SKM-1 treated with dmso at 0.1 percent for 144 hours (cell line): ENCODE data around the gene STIM1.

ENCODE experiments used
- DNase-seq: peaks from one replicate; lab custom pipeline; 2025; ENCODE audit not compliant: unreplicated experiment; lab: John Stamatoyannopoulos, UW

STIM1 gene

DNA sequence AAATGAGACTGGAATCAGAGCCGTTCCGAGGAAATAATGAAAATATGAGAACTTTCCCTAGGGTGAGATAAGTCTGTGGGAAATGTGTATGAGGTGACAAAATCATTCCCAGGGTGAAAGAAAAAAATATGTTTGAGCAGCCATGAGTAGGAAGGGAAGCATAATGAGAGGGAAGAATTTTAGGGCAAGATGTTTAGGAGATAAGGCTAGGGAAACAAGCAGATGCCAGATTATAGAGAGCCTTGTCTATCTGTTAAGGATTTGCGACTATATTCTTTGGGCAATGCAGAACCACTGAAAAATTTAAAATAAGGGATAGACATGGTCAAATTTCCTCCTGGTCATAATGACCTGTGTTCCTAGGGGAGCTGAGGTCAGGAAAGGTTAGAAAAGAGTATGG is 54.4 kb downstream of the STIM1 start:
- DNase-seq, result no peak

- DNase-seq, result no peak
Measured at GRCh38 chr11:3911908-3912505, 56.5 kb downstream of the STIM1 start.

DNA sequence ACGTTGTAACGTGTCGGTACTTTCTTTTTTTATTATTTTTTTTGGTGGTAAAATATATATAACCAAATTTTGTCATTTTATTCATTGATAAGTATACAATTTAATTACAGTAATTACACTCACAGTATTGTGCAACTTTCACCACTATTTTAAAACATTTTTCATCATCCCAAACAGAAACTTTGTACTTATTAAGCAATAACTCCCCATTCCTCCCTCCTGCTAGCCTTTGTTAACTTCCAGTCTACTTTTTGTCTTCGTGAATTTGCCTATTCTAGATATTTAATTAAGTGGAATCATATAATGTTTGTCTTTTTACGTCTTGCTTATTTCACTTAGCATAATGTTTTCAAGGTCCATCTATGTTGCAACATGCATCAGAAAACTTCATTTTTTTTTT is 58.5 kb downstream of the STIM1 start:
- DNase-seq, result no peak

DNA sequence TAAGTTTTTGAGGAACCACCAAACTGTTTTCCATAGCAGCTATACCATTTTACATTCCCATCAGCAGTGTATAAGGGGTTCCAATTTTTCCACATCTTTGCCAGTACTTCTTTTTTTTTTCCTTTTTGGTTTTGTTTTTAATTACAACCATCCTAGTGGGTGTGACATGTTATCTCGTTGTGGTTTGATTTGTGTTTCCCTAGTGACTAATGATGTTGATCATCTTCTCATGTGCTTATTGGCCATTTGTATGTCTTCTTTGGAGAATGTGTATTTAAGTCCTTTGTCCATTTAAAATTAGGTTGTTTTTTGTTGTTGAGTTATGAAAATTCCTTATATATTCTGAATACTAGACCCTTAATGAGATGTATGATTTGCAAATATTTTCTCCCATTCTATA is 59.3 kb downstream of the STIM1 start:
- DNase-seq, result no peak

DNA sequence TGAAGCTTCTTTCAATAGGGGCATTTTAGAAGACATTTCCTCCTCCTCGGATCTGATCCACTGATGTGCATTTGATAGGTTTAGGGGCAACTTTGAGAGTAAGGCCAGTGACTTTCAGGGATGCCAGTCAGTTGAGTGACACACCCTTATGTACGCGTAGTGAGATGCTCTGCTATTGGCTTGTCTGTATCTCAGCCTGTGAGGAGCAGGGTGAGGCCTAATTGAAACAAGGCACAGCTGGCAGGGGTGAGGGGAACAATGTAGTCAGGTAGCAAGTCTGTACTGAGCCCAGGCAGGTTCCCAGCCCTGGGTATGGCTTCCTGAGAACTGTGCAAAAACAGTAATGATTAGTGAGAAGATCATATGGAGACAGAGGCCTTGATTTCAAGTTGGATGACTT is 61.5 kb downstream of the STIM1 start:
- DNase-seq, result no peak

GRCh38 chr11:3920148-3920852 is 64.8 kb downstream of the STIM1 start:
- DNase-seq, result peak; percentile 33

- DNase-seq, result no peak
Measured at GRCh38 chr11:3922056-3922455, 66.6 kb downstream of the STIM1 start.

GRCh38 chr11:3925513-3925912 is 70.0 kb downstream of the STIM1 start:
- DNase-seq, result no peak

- DNase-seq, result no peak
Measured at GRCh38 chr11:3926458-3927095, 71.1 kb downstream of the STIM1 start.

DNA sequence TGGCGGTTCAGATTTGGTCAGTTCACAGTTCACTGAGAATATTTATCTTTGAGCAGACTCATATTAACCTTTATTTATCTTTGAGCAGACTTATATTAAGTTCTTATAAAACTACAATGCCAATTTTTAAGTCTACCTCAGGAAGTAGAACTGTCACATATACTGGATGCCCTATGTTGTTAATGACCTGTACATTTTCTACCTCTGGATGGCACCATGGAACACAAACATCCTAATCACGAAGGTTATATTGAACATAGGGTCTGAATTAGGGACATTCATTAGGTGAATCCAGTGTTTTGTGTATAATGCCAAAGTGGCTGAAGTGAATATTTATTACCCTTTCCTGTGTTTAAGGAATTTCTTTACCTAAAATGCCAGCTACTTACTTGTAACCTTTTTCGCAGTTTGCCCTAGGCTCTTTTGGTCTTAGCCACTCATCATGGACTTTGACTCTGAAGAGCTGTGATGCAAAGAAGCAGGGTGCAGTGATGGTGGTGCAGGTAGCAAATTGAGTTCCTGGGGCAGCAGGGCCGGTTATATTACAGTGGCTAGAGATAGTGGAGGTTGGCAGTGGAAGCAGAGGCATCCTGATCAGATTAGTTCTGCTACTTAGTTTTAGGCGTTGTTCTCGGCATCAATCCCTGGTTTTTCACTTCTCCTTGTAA is 71.8 kb downstream of the STIM1 start:
- DNase-seq, result no peak

DNA sequence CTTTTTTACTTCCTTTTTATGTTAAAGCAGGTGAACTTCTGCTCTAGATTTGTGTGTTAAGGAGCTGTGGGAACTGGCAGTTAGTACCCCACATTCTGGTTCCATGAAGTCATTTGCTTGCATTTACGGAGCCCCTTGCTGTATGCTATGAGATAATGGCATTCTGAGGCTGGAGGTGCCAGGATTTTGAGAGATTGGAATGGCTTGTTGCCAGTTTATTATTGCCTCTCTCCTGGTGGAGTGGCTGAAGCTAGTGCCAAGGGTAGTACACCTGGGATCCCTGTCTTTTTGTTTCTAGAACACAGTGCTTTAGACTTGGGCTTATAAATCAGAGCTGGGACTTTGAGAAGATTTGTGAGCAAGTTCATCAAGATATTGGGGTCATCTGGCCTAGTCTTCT is 73.8 kb downstream of the STIM1 start:
- no peak for DNase-seq

DNA sequence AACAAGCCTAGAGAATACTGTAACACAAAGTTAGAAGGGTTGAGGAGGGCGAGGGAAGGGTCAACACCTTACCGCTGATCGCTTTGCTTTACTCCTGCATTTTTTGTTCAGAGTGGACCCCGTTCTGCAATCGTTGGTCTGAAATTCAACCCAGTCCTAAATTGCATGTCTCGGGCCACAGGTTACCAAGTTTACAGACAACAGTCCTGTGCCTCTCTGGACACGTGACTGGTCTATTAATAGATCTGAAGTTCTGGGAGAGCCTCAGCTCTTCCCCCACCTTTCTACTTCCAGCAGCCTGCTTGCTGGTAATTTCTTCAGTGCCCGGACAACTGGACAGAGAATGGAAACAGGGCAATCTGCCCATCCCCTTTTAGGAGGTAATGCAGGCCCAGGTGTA is 74.2 kb downstream of the STIM1 start:
- DNase-seq, result no peak

- DNase-seq, result no peak
Measured at GRCh38 chr11:3932698-3933097, 77.2 kb downstream of the STIM1 start.

DNA sequence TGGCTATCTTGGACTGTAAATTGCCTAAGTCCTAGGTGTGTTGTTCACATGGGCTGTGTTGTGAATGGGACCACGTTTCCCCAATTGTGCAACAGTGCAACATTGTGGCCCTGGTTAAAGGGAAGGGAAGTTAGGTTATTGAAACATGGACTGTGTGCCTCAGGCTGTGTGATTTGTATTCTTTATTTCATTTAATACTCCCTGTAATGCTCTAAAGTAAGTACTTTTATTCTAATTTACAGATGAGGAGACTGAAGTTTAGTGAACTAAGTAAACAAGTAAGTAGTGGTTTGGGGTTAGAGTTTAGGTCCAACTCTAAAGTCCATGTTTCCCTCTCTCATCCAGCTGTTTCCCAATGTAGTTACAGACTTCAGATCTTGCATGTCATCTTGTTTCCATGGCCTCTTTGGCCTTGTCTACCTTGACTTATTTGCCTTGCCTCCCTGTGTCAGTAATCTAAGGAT is 77.7 kb downstream of the STIM1 start:
- DNase-seq, result no peak

DNA sequence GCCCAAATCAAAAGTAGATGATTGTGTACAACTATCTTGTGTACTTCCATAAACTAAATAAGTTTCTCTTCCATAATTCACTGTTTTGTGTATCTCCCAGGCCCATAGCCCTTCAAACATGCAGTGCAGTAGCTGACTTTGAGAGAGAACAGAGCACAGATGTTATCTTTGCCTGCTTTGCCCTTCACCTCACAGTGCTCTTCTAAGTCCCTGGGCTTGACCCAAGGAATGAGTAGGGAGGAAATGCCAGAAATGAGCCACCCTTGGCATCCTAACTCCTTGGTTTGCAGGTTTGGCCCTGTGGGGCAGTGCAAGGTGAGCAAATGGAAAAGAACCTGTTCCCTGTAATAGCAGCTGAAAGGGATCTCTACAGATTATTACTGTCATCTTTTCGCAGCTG is 79.2 kb downstream of the STIM1 start:
- no peak for DNase-seq

DNA sequence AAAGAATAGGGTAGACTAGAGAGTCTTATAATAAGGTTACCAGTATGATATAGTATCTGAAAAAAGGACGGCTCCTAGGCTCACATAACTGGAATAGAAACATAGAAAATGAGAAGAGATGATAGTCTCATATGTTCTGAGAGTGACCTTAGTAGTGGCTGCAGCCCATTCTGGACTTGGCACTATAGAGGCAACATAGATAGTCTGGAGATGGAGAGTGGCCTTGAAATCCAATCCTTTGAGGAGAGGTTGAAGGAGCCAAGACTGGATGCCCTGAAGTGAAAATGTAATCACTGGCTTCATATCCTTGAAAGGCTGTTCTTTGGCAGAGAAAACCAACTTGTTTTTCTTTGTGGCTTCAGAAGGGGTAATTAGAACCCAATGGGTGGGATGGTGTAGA is 81.1 kb downstream of the STIM1 start:
- no peak for DNase-seq

- DNase-seq, result no peak
Measured at GRCh38 chr11:3939211-3939610, 83.7 kb downstream of the STIM1 start.

- no peak for DNase-seq
Measured at GRCh38 chr11:3939651-3940190, 84.3 kb downstream of the STIM1 start.

DNA sequence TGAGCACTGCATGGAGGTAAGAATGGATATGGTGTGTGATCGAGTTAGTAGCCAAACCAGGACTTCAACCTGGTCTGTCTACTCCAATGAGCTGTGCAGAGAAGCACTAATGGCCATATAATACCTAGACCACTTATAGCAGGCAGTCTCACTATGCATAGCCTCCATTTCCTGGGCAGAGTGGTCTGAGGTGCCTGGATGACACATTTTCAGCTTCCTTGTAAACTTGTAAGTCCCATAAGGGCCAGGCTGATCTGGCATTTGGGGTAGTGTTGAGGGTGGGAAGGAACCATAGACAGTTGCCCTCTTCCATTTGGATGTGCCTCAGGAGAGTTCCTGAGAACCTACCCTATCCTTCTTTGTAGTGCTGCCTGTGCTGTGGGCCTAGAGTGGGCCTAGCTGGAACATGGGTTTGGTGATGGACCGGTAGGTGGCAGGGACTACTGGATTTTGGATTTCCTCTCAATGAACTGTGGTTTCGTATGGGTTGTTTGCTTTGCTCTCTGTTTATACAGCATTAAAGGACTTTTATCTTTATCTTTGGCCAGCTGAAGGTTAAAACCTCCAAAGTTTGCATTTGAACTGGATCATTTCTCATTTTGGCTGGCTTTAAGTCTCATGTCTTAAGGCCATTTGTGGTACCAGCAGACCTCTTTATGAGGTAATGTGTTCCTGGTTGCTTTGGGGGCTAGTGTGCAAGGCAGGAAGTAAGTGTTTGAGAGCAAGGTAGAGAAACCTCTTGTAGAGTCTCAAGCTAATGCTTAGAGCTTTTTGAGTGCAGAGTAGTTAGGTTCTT is 86.9 kb downstream of the STIM1 start:
- no peak for DNase-seq

DNA sequence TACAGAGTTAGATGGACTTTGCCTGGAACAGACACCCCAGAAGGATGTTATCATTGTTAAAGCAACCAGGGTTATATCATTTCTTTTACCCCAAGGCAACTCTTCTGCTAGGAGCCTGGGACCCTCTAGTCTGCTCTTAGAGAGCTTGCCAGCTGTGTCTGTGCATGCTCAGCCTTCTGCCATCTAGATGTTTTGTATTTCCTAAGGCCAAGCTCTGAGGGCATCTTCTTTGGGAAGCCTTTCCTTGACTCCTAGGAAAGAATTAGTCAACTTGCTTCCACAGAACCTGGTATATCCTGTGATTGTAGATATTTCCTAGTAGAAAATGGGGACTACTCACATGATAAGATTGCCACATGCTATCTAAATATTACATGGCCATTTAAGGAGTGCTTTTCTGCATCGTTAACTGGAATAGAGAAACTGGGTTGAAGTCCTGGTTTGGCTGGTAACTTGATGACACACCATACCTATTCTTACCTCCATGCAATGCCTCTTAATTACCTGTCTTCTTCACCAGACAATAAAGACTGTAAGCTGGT is 87.6 kb downstream of the STIM1 start:
- no peak for DNase-seq

GRCh38 chr11:3944198-3944597 is 88.7 kb downstream of the STIM1 start:
- no peak for DNase-seq
